HG03354 (cell line): ENCODE results near the gene NDUFB10.
"Not testable (repeated sequence)": the region's sequence is repeated elsewhere in the genome, so short reads cannot be mapped to it uniquely, and the experiment has no call there.

Source experiments
- ATAC-seq: cut with Tn5 transposase; IDR thresholded peaks from one replicate; pipeline ENCODE4 v1.9.1; 2021; ENCODE audit warnings: mild to moderate bottlenecking; ENCODE audit not compliant: unreplicated experiment, poor library complexity, severe bottlenecking

NDUFB10 gene

DNA sequence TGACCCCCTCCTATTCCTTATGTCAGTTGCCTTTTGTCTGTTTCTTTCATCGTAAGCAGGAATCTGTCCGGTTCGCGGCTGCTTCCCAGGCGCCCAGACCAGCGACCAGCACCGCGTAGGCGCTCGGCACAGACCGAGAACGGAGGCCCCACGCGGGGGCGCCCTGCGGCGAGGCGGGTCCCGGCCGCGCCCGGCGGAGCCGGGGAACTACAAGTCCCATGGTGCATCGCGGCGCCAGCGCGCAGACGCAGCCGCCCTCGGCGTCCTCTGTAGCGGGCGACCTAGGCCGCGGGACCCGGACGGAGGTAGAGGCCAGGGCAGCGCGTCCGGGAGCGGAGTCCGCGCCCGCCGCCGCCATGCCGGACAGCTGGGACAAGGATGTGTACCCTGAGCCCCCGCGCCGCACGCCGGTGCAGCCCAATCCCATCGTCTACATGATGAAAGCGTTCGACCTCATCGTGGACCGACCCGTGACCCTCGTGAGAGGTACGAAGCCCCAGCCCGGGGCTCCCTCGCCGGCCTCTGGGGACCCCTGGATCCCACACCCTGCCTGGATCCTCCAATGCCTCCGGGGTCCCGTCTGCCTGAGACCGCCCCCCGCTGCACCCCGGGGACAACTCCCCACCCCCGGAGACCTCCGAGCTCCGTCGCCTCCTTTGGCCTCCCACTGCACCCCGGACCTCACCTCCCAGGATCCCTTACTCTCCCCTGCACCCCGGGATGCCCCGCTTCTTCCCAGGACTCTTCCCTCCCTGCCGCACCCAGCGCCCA lies at the start of gene NDUFB10:
TSS of gene NDUFB10 (plus strand) at position 270 of the 771 bp plus-strand sequence. CDS start at position 357, 87 bp downstream.
- ATAC-seq = peak; percentile 80

- ATAC-seq = no peak
Measured at GRCh38 chr16:1909561-1910231, 49.6 kb upstream of the NDUFB10 start.

DNA sequence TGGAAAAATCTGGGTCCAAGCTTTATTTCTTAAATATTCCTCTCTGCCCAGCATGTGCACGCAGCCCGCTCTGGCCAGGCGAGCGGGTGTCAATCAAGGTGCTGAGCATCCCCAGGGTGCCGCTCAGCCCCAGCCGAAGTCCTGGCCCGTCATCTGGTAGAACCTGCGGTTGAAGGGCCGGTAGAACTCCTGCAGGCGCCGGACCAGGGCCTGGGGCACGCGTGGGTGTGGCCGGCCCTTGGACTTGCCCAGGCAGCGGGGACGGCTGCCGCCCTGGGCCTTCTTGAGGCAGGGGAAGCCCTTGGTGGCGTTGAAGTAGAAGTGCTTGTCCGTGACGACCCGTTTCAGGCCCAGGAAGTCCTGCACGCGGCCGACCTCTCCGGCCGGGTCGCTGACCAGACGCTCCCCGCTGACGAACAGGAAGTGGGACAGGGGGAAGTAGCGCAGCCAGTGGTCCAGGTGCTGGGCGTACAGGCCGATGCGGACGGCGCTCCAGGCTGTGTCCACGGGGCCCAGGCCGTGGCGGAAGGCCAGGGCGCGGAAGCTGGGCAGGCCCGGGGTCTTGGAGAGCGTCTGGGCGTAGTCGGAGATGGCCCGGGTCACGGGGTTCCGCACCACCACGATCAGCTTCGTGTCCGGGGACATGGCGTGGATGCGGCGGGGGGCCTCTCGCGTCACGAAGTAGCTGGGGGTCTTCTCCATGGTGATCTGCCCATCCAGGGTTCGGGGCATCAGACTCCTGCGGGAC lies 47.7 kb upstream of the NDUFB10 start:
- ATAC-seq = no peak

DNA sequence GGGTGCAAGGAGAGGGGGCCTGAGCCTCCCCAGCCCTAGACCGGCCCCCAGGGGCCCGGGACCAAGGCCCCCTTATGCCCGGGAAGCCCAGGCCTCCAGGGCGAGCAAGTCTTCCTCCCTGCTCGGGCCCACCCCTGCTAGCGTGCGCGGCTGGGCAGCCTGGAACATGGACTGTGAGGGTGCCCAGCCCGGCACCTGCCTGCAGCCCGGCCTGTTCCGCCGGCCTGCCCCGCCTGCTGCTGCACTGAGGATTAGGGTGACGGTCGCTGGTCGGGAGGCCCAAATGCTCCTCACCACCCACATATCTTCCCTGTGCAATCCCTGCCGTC lies 47.2 kb upstream of the NDUFB10 start:
- ATAC-seq = no peak

DNA sequence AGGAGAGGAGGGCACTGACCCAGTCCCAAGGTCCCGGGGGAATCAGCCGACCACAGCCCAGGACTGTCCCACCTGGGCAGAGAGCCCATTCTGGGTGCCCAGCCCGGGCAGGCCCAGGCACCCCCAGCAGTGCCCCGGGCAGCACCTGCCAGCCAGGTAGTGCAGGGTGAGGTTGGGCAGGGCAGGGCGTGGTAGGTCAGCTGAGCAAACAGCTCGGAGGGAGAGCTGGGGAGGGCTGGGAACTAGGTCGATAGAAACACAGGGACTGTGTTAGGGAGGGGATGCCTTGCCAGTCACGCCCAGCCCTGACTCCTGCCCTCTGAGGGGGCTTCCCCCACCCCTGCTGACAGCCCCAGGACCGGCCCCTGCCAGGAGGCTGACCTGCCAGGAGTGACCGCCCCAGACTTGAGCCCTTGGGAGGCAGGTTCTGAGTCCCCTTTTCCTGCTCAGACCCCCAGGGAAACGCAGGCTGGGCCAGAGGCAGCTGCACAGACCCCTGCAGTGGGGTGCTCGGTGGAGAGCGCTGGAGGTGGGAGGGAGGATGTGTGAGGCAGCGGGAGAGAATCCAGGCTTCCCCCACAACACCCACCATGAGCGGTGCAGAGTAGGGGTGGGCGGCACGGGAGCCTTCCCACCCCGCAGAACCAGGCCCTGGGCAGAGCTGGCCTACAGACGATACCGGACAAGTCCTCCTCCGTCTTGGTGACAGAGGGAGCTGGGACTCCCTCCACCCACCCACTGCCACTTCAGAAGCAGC lies 45.8 kb upstream of the NDUFB10 start:
- ATAC-seq = no peak

- no peak for ATAC-seq
Measured at GRCh38 chr16:1914084-1914608, 45.2 kb upstream of the NDUFB10 start.

GRCh38 chr16:1914988-1915387 lies 44.4 kb upstream of the NDUFB10 start:
- no peak for ATAC-seq

GRCh38 chr16:1915732-1916639 lies 43.4 kb upstream of the NDUFB10 start:
- ATAC-seq = no peak

GRCh38 chr16:1916640-1916990 lies 42.7 kb upstream of the NDUFB10 start:
- ATAC-seq = no peak

DNA sequence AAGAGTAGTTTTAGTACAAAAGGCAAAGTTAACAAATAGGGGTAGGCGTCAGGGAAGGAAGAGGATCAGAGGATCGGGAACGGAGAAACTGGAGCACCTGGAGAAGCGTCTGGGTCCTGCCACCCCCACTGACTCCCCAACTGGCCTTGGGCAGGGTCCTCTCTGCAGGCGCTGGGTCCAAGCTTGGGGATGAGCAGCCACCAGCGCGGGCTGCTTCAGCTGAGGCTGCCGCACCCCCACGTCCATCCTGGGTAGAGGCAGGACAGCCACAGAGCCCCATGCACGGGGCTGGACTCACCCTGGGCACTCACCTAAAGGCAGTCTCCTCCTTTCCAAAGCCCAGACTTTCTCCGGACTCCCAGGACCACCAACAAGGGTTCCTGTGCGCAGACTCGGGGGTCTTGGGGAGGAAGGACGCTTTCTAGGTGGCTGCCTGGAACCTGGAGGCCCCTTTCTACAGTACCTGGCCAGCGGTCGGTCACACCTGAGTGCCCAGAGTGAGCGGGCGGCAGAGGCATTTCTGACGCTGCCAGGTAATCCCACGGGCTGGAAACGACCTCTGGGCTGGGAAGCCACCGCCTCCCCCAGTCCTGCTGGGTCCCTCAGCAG lies 42.2 kb upstream of the NDUFB10 start:
- no peak for ATAC-seq

DNA sequence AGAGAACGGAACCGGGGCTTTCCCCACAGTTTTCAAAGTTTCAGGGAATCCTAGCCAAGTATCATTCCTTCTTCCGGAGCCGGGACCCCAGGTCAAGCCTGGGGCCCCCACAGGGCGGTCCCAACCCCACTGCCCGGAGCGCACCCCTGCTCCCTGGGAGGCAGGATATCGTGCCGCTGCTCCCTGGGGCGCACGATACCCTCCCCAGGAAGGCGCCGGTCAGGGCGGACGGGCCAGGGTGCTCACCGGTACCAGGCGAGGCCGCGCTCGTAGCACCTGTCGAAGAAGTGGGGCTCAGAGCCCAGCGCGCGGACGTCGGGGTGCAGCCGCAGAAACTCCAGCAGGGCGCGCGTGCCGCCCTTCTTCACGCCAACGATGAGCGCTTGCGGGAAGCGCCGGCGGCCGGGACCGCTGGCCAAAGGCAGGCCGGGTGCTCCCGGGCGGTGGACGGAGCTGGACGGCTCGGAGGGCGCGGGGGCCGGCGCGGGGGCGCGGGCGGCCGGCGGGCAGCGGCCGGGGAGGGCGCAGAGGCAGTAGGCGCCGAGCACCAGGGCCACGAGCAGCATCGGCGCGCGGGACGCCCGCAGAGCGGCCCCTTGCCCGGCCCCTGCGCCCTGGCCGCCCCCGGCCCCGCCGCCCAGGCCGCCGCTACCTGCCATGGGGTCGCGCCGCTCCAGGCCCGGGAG lies 41.5 kb upstream of the NDUFB10 start:
- no peak for ATAC-seq

DNA sequence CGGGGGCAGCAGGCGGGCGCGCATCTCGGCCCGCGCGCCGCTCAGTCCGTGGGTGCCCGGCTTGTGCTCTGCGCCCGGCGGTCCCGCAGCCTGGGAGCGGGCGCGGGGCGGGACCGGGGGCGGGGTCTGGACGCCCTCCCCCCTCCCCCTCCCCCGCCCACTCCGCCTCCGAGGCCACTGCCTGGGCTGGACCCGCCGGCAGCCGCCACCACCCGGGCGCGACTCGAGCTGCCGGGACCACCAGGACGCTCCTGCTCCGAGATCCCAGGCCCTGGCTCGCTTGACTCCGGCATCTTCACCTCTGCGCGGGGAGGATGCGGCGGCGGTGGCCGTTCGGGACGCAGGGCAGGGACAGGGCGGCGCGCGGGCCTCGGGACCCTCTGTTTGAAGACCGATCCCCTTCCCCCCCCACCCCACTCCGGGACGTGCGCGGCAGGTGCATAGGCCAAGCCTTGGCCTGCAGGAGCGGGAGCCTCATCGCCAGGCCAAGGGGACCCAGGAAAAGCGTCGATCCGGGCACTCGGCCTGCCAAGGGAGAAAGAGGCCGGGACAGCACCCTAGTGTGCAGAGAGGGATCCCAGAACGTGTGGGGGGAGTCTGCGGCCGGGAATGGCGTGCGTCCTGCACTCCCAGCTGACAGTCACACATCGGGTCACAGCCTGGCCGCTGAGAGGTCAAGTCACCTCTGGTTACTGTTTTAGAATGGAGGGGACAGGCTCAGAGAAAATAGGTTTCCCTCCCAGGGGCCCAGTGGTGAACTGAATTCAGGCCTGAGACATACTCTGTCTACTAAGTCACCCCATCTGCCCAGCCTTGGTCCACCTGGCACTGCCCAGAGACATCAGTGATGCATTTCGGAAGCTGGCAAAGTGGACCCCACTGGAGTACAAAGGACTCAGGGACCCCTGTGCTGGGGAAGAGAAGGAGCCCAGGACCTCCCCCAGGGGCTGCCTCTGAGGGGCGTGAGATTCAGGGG lies 40.7 kb upstream of the NDUFB10 start, which contains the start of gene HS3ST6:
TSS of gene HS3ST6 (minus strand) at position 65 of the 976 bp plus-strand sequence. CDS start 92 bp downstream, outside the sequence.
- ATAC-seq = no peak

- ATAC-seq = no peak
Measured at GRCh38 chr16:1919327-1919998, 39.9 kb upstream of the NDUFB10 start.

GRCh38 chr16:1920122-1920521 lies 39.2 kb upstream of the NDUFB10 start:
- ATAC-seq = not testable (repeated sequence)

GRCh38 chr16:1920727-1921171 lies 38.6 kb upstream of the NDUFB10 start:
- no peak for ATAC-seq

GRCh38 chr16:1922357-1922756 lies 37.0 kb upstream of the NDUFB10 start:
- ATAC-seq = no peak
